Measurements from ENCODE around the gene MPST.

- TF ChIP-seq CTCF (tag by site-specific recombination; IDR thresholded peaks at IDR 0.05) (no peak), ZNF398 (tag by site-specific recombination; IDR thresholded peaks at IDR 0.05) (no peak), TCF7L2 (IDR thresholded peaks at IDR 0.05; ENCODE audit: borderline replicate concordance, low read depth, low read length) (no peak), ZNF23 (tag by site-specific recombination; IDR thresholded peaks at IDR 0.05; ENCODE audit: borderline replicate concordance) (no peak), ZNF311 (tag by site-specific recombination; IDR thresholded peaks at IDR 0.05; ENCODE audit: borderline replicate concordance) (no peak), ZNF114 (tag by site-specific recombination; IDR thresholded peaks at IDR 0.05) (no peak), HOXA7 (CRISPR knock-in tag; IDR thresholded peaks at IDR 0.05; ENCODE audit: borderline replicate concordance) (no peak), REST (tag by site-specific recombination; IDR thresholded peaks at IDR 0.05) (no peak), KLF1 (tag by site-specific recombination; IDR thresholded peaks at IDR 0.05) (no peak), TSHZ1 (tag by site-specific recombination; IDR thresholded peaks at IDR 0.05; ENCODE audit: borderline replicate concordance) (no peak), ZBTB44 (tag by site-specific recombination; IDR thresholded peaks at IDR 0.05) (no peak), BCL11A (tag by site-specific recombination; IDR thresholded peaks at IDR 0.05; ENCODE audit: low read depth) (no peak), ZNF747 (tag by site-specific recombination; IDR thresholded peaks at IDR 0.05) (no peak), YY1 (tag by site-specific recombination; IDR thresholded peaks at IDR 0.05) (no peak)
Measured at GRCh38 chr22:37065180-37065579, 45.6 kb downstream of the MPST start.
